HCT116 (cell line): ENCODE measurements around the gene NUDT16L1.

Source experiments
- EGR1 ChIP-seq: IDR thresholded peaks from 2 replicates; pipeline ENCODE4 v1.6.1; 2012; ENCODE audit warnings: low read depth
- POLR2A ChIP-seq: IDR thresholded peaks from 2 replicates; pipeline ENCODE4 v1.7.0; 2011; ENCODE audit warnings: borderline replicate concordance; ENCODE audit not compliant: insufficient read depth, insufficient read length; ENCODE audit errors: extremely low read depth
- POLR2AphosphoS5 ChIP-seq: IDR thresholded peaks from 2 replicates; pipeline ENCODE4 v1.6.1; 2011; ENCODE audit warnings: mild to moderate bottlenecking, low read depth, low read length, moderate library complexity
- YY1 ChIP-seq: IDR thresholded peaks from 2 replicates; pipeline ENCODE4 v1.6.1; 2011; ENCODE audit warnings: low read length, low read depth, moderate library complexity, mild to moderate bottlenecking; ENCODE audit not compliant: insufficient replicate concordance; ENCODE audit errors: extremely low read depth
- TF ChIP-seq, protein P1 (sequence below), 3 experiments: fragments of 200-600 bp in 1 of 3; sonication (generic) in 1 of 3; IDR thresholded peaks in 2 of 3; conservative IDR thresholded peaks in 1 of 3; 2 replicates each; pipeline ENCODE4 v1.5.1; 2012 to 2017; ENCODE audit warnings: low read depth in 2 of 3, low read length in 2 of 3, antibody characterized with exemption in 1 of 3, borderline replicate concordance in 1 of 3, control low read depth in 1 of 3, mild to moderate bottlenecking in 1 of 3, mixed read lengths in 1 of 3, mixed run types in 1 of 3, moderate library complexity in 1 of 3; ENCODE audit not compliant: insufficient read depth in 1 of 3

DNA sequence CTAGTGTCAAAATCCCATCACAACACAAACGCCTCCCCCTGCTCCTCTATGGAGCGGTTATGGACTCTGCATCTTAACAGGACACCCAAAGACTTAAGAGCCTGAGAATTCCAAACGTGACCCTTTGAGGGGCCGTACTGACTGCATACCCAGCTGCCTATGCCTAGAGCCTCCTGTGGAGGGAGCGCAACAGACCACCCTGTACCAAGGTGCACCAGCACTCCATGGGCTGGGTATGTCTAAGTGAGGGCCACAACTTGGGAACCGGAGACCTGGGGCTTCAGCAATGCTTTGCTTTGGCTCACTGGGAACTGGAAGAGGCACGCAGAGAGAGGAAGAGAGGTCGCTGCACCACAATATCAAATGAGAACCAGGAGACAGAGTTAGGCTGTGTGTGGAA is 35.3 kb downstream of the NUDT16L1 start:
- TF ChIP-seq EGR1 (no peak), POLR2A (no peak), YY1 (no peak), POLR2AphosphoS5 (no peak)
- TF ChIP-seq, protein P1, sequence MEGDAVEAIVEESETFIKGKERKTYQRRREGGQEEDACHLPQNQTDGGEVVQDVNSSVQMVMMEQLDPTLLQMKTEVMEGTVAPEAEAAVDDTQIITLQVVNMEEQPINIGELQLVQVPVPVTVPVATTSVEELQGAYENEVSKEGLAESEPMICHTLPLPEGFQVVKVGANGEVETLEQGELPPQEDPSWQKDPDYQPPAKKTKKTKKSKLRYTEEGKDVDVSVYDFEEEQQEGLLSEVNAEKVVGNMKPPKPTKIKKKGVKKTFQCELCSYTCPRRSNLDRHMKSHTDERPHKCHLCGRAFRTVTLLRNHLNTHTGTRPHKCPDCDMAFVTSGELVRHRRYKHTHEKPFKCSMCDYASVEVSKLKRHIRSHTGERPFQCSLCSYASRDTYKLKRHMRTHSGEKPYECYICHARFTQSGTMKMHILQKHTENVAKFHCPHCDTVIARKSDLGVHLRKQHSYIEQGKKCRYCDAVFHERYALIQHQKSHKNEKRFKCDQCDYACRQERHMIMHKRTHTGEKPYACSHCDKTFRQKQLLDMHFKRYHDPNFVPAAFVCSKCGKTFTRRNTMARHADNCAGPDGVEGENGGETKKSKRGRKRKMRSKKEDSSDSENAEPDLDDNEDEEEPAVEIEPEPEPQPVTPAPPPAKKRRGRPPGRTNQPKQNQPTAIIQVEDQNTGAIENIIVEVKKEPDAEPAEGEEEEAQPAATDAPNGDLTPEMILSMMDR (IDR thresholded peaks at IDR 0.05 in 2 of 3, conservative IDR thresholded peaks at IDR 0.05 in 1 of 3; ENCODE audit: borderline replicate concordance in 1 of 3, insufficient read depth in 1 of 3, low read depth in 2 of 3, low read length in 2 of 3): no peak
